Thoracic aorta (tissue), 2 donors: ENCODE results near the gene FOCAD. TPM values are rescaled to one million over a fixed set of nuclear protein-coding genes. Genes with fewer than 3 reads are reported as not detected.

Experiments used
- ATAC-seq: fragments of 150-250 bp; one replicate; pipeline ENCODE4 v1.8.0; 2017; ENCODE audit warnings: low read depth; ENCODE audit not compliant: insufficient number of reproducible peaks, low FRiP score
- DNase-seq: peaks from one replicate; pipeline ENCODE4 v3.0.0-alpha.2; 2020; ENCODE audit warnings: low spot score
- H3K27ac ChIP-seq, 2 donors: fragments of 200-600 bp; sonication (generic); 1 replicate in 1 of 2; 2 replicates in 1 of 2; pipeline ENCODE4 v1.5.1; 2016; ENCODE audit warnings: mild to moderate bottlenecking in 2 of 2, moderate library complexity in 2 of 2
- H3K27me3 ChIP-seq: fragments of 200-600 bp; sonication (generic); replicated peaks from 2 replicates; pipeline ENCODE4 v1.6.0; 2016; ENCODE audit warnings: mild to moderate bottlenecking; ENCODE audit not compliant: insufficient read depth
- H3K36me3 ChIP-seq: fragments of 200-600 bp; sonication (generic); one replicate; pipeline ENCODE4 v1.5.1; 2016
- H3K4me1 ChIP-seq, 2 donors: fragments of 200-600 bp; sonication (generic); 1 replicate in 1 of 2; 2 replicates in 1 of 2; pipeline versions ENCODE4 v1.5.1 to v1.6.0; 2016; ENCODE audit warnings: low read depth in 2 of 2, mild to moderate bottlenecking in 1 of 2; ENCODE audit not compliant: control insufficient read depth in 1 of 2
- H3K4me3 ChIP-seq: fragments of 200-600 bp; sonication (generic); 2 replicates; pipeline ENCODE4 v1.5.1; 2016; ENCODE audit warnings: mild to moderate bottlenecking
- H3K9me3 ChIP-seq: fragments of 200-600 bp; sonication (generic); 2 replicates; pipeline ENCODE4 v1.5.1; 2016
- total RNA-seq, 2 donors: library from RNA; depleted of rRNA; stranded (reverse); fragments of >200 nt; gene quantifications; one replicate each; pipeline versions ENCODE4 v1.1.0 to v1.2.3, GENCODE V29; 2016
- TF ChIP-seq, protein P1 (sequence below): fragments of 200-600 bp; sonication (generic); IDR thresholded peaks from one replicate; pipeline ENCODE4 v1.5.1; 2019; ENCODE audit warnings: antibody characterized with exemption

The FOCAD gene, protein sequence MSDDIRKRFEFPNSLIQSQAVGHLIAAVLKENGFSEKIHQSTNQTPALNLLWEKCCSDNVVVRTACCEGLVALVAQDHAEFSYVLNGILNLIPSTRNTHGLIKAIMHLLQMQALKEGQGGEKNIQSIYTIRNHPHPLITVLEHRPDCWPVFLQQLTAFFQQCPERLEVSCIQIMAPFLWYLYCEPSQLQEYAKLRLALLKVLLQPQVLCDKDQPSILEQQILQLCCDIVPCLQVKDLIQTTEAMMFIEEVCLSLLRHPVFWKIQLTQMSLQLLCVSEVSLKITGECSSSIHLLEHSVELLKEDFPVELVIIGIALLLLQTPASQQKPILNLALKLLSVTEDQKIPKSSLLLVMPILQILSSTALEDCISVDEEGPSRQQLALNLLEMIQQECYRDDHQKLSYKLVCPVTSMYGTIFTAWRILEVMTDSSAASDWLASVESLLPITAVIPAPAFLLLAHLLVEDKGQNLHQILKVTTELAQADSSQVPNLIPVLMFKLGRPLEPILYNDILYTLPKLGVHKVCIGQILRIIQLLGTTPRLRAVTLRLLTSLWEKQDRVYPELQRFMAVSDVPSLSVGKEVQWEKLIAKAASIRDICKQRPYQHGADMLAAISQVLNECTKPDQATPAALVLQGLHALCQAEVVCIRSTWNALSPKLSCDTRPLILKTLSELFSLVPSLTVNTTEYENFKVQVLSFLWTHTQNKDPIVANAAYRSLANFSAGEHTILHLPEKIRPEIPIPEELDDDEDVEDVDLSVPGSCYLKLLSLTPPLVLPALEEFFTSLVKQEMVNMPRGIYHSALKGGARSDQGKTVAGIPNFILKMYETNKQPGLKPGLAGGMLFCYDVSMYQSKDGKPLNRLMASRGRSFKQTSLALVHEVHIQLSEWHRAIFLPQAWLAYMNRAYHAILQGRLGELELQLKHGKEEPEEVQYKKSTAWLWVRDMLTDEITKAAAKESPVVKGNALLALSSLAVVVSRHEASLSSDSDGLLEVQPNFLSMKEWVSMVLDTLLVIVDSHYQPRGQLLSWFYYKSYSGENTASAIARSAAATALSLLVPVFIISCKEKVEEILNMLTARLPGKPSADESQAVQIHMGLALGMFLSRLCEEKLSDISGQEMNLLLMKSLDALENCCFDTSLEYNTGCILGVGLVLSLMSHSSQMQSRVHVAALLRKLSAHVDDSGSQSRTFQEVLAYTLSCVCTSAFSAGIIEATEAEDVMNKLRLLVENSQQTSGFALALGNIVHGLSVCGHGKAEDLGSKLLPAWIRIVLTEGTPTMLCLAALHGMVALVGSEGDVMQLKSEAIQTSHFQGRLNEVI (N-terminal part only)
- total RNA-seq: 10 to 100 TPM; 33.1 to 45.9 TPM

DNA sequence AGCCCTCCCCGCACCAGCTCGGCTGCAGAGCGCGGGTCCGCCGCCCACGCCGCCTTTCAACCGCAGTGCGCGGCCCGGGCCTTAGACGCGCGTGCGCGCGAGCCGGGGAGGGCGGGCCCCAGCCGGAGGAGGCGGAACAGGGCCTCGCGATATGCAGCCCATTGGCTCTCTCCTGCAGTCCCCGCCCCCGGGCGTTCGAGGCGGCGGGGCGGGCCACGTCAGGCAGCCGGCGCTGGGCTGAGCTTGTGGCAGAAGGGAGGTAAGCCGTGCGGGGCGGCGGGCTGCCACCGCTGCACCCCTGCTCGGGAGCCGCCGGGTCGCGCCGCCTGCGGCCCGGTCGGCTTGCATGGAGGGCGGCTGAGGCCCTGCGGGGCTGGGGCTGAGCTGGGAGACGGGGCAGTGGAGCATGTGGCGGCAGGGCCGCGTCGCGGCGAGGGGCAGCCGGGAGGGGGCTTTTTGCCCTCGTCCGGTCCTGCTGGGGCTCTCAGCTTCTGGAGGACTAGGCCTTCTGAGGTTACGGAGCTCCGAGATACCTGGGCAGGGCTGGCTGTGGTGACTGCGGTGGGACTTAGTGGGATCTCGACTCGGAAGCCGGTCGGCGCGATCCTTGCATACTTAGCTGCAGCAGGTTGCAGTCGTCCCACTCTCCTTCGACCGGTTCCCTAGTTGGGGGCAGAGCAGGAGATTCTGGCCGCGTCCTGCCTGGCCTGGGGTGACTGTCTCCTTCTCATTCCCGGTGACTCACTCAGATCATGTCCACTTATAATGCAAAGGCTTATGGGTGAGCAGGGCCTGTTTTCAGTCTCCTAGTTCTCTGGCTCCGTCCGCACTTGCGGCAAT, at the start of gene FOCAD:
FOCAD (plus strand) TSS at position 225 of the 840 bp plus-strand sequence. CDS start 31,095 bp downstream, outside the sequence.
- Histone ChIP-seq H3K27me3 (no peaks in the 10 kb centered on the region), H3K27ac (peak within 1 kb of the TSS; percentile 87 to 92), H3K36me3 (no peaks in the 10 kb centered on the region), H3K4me3 (peak within 1 kb of the TSS; percentile 91), H3K4me1 (peaks cover 13 to 17% of the 10 kb centered on the region in 2 donors), H3K9me3 (no peaks in the 10 kb centered on the region)
- peak; percentile 85 for ATAC-seq
- TF ChIP-seq, protein P1, sequence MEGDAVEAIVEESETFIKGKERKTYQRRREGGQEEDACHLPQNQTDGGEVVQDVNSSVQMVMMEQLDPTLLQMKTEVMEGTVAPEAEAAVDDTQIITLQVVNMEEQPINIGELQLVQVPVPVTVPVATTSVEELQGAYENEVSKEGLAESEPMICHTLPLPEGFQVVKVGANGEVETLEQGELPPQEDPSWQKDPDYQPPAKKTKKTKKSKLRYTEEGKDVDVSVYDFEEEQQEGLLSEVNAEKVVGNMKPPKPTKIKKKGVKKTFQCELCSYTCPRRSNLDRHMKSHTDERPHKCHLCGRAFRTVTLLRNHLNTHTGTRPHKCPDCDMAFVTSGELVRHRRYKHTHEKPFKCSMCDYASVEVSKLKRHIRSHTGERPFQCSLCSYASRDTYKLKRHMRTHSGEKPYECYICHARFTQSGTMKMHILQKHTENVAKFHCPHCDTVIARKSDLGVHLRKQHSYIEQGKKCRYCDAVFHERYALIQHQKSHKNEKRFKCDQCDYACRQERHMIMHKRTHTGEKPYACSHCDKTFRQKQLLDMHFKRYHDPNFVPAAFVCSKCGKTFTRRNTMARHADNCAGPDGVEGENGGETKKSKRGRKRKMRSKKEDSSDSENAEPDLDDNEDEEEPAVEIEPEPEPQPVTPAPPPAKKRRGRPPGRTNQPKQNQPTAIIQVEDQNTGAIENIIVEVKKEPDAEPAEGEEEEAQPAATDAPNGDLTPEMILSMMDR: peak; percentile 13
- DNase-seq: peak; percentile 77

DNA sequence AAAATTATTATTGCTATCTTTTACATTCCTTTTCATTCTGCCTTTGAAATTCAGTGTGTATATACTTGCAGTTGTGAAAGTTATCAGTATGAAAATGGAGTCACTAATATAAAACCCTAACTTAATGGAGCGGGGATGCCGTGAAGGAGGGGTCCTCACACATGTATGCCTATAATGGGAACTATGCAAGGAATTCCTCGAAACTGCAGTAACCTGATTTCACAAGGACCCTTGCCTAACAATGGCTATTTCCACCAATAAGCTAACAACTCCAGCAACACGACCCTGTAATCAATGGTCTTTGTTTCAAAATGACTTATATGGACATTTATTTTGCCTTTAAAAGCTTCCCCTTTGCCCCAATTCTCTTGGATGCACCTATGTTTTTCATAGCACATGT, 49.2 kb upstream of the FOCAD start:
- no peaks in the 10 kb centered on the region for H3K27me3 ChIP-seq
- TF ChIP-seq, protein P1: no peak
- ATAC-seq: no peak

DNA sequence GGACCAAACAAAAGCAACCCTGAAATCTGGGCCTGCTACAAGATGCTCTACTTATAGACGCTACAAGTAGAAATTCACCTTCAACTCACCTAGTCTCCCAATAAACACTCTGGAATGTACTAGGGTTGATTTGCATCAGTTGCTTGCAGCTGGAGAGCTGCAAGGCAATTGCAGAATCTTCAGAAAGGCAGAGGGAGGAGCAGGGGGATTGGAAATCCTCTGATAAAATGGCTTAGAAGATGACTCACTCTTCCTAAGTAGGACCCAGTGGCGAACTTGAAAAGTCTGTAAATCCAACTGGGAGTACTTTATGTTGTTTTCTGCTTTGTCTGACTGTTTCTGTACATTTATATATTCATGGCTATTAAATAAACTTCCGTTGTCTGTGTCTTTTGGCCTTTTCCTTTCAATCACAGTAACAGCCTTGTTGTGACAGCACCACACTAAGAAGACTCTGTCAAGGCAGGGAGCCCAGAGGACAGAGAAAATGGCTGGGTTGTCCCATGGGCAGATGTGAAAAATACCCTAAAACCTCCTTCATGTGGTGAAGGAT, 47.1 kb upstream of the FOCAD start:
- TF ChIP-seq, protein P1: no peak
- DNase-seq: no peak
- Histone ChIP-seq H3K4me3 (no peak overlapping the region), H3K36me3 (no peaks in the 10 kb centered on the region), H3K4me1 (peaks cover 0 to 4% of the 10 kb centered on the region in 2 donors), H3K9me3 (no peaks in the 10 kb centered on the region), H3K27ac (no peak overlapping the region), H3K27me3 (no peaks in the 10 kb centered on the region)
- no peak for ATAC-seq

More for the DNA sequence above, 49.2 kb upstream of the FOCAD start:
- H3K27ac ChIP-seq: no peak overlapping the region
- H3K4me1 ChIP-seq: peaks cover 0 to 4% of the 10 kb centered on the region in 2 donors
- no peak overlapping the region for H3K4me3 ChIP-seq
- H3K36me3 ChIP-seq: no peaks in the 10 kb centered on the region
- no peaks in the 10 kb centered on the region for H3K9me3 ChIP-seq
- DNase-seq: no peak

DNA sequence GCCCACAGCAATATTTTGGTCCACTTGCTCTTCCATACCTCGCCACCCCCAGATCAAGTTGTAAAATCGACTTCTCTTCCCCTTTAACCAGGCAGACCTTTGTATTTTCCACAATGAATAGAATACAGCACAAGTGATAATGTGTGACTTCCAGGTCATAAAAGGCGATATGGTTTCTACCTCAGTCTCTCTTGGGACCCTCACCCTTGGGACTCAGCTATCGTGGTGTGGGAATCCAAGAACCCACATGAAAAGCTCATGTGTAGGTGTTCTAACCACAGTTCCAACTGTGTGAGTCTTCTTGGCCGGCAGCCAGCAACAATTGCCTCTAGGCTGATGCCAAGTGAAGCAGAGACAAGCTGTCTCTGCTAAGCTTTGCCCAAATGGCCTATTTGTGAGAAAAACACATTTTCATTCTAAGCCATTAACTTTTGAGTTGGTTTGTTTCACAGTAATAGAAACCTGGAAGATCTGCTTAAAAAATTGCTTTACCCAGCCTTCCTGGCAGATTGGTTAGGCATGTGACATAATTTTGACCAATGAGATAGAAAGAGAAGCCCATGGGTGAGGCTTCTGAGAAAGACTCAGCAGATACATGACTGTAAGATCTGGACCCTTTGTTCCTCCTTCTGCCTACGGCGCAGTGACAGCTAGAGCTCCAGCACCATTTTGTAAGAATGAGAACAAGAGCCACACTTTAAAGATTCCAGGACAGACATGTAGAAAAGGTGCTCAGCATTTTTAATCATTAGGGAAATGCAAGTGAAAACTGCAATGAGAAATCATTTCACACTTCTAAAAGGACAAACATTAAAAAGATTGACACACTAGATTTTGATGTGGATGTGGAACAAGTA, 43.5 kb upstream of the FOCAD start:
- ATAC-seq: no peak
- TF ChIP-seq, protein P1: no peak
- Histone ChIP-seq H3K9me3 (no peaks in the 10 kb centered on the region), H3K4me3 (no peak overlapping the region), H3K27me3 (no peaks in the 10 kb centered on the region), H3K27ac (no peak overlapping the region), H3K4me1 (no peaks in the 10 kb centered on the region), H3K36me3 (no peaks in the 10 kb centered on the region)
- no peak for DNase-seq
